SK-N-SH treated with all-trans-retinoic acid at 6 μM for 48 hours (cell line): ENCODE measurements around the gene BPIFB1.

Source experiments
- ARNTL ChIP-seq: fragments of 450-650 bp; formaldehyde crosslinking; IDR thresholded peaks from 2 replicates; pipeline ENCODE4 v1.5.0; 2020; ENCODE audit warnings: low read depth, mild to moderate bottlenecking, moderate library complexity, borderline replicate concordance
- BACH2 ChIP-seq: fragments of 250-450 bp; sonication (Bioruptor Pico); IDR thresholded peaks from 2 replicates; pipeline ENCODE4 v1.9.0; 2021; ENCODE audit warnings: mild to moderate bottlenecking, borderline replicate concordance
- CSDC2 ChIP-seq: fragments of 250-450 bp; sonication (Bioruptor Pico); IDR thresholded peaks from 2 replicates; pipeline ENCODE4 v1.5.0; 2020; ENCODE audit warnings: mild to moderate bottlenecking, moderate library complexity
- CSRNP3 ChIP-seq: fragments of 250-450 bp; sonication (Bioruptor Pico); IDR thresholded peaks from 2 replicates; pipeline ENCODE4 v1.5.1; 2021; ENCODE audit warnings: mild to moderate bottlenecking, moderate library complexity
- GLIS3 ChIP-seq: fragments of 250-450 bp; sonication (Bioruptor Pico); IDR thresholded peaks from 2 replicates; pipeline ENCODE4 v1.5.0; 2020; ENCODE audit warnings: mild to moderate bottlenecking, moderate library complexity
- SNAI2 ChIP-seq: fragments of 250-450 bp; sonication (Bioruptor Pico); IDR thresholded peaks from 2 replicates; pipeline ENCODE4 v1.5.0; 2020; ENCODE audit warnings: mild to moderate bottlenecking, moderate library complexity
- TSHZ2 ChIP-seq: fragments of 250-450 bp; sonication (Bioruptor Pico); IDR thresholded peaks from 2 replicates; pipeline ENCODE4 v1.5.0; 2020; ENCODE audit warnings: mild to moderate bottlenecking, moderate library complexity
- ZC3H10 ChIP-seq: fragments of 250-450 bp; sonication (Bioruptor Pico); IDR thresholded peaks from 2 replicates; pipeline ENCODE4 v1.5.1; 2021; ENCODE audit warnings: mild to moderate bottlenecking, moderate library complexity
- ZFP30 ChIP-seq: fragments of 450-650 bp; formaldehyde crosslinking; IDR thresholded peaks from 2 replicates; pipeline ENCODE4 v1.5.0; 2022; ENCODE audit warnings: mild to moderate bottlenecking, moderate library complexity

DNA sequence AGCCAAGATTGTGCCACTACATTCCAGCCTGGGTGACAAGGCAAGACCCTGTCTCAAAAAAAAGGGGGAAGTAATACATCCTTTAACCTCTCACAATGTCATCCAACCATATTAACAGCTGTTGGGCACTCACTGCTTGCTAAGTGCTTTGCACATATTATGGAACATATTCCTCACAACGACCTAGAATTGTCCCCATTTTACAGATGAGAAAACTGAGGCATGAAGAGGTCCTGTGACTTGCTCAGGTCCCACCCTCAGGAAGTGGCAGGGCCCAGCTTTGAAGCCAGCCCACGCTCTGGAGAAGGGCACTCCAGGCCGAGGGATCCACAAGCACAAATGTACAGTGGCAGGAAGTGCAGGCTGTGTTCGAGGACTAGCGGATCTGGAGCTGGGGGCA lies 33.3 kb downstream of the BPIFB1 start:
- TF ChIP-seq ARNTL (CRISPR knock-in tag) (no peak), GLIS3 (no peak), ZFP30 (CRISPR knock-in tag) (no peak), TSHZ2 (no peak), SNAI2 (CRISPR knock-in tag) (no peak), CSRNP3 (CRISPR knock-in tag) (no peak), ZC3H10 (CRISPR knock-in tag) (no peak), CSDC2 (no peak), BACH2 (no peak)
